ENCODE data around the gene RRP1. TPM values are rescaled to one million over a fixed set of nuclear protein-coding genes. Genes with fewer than 3 reads are reported as not detected.

The RRP1 gene
- polyA plus RNA-seq, 1 of the 3 experiments (the other 2 are of a cell fraction): 22.7 TPM

- H3K4me3 ChIP-seq (ENCODE audit: low read depth in 2 of 2, low read length in 1 of 2): no peak overlapping the region
- TF ChIP-seq GABPA (IDR thresholded peaks at IDR 0.05; ENCODE audit: low read depth) (no peak), YY1 (IDR thresholded peaks at IDR 0.05; ENCODE audit: low read depth) (no peak), USF2 (IDR thresholded peaks at IDR 0.05; ENCODE audit: borderline replicate concordance, low read depth, low read length) (no peak), SMC3 (IDR thresholded peaks at IDR 0.05; ENCODE audit: low read depth, low read length) (no peak), IRF3 (IDR thresholded peaks at IDR 0.05; ENCODE audit: low read depth, low read length) (no peak), CHD2 (IDR thresholded peaks at IDR 0.05; ENCODE audit: low read length, partially characterized antibody) (no peak), ELF1 (IDR thresholded peaks at IDR 0.05) (no peak), POLR2AphosphoS5 (IDR thresholded peaks at IDR 0.05; ENCODE audit: low read depth, low read length) (no peak), RAD21 (IDR thresholded peaks at IDR 0.05; ENCODE audit: low read length) (no peak), RXRA (IDR thresholded peaks at IDR 0.05; ENCODE audit: borderline replicate concordance, low read depth) (no peak), MXI1 (IDR thresholded peaks at IDR 0.05; ENCODE audit: low read depth, low read length) (no peak), GATA2 (CRISPR knock-in tag; IDR thresholded peaks at IDR 0.05) (no peak), USF1 (IDR thresholded peaks at IDR 0.05; ENCODE audit: borderline replicate concordance, low read depth) (no peak)
- no peaks in the 10 kb centered on the region for H3K36me3 ChIP-seq (replicated peaks in 1 of 2; ENCODE audit: control insufficient read depth in 1 of 2, insufficient read depth in 2 of 2, low read length in 1 of 2)
- H3K79me2 ChIP-seq (ENCODE audit: insufficient read depth): no peaks in the 10 kb centered on the region
- 81% methylated on average over 20 of the region's 30 CpGs for WGBS (ENCODE audit: low lambda C conversion rate)
- H3K27ac ChIP-seq (ENCODE audit: low read depth in 2 of 2, low read length in 1 of 2): no peak overlapping the region
- DNase-seq: peak; percentile 8
- H3K9me3 ChIP-seq: no peaks in the 10 kb centered on the region
- no peak overlapping the region for H3K9ac ChIP-seq
- ChIA-PET CTCF (interaction anchor here (0.6 to 1.3 kb wide), 3 partner anchors 23 to 1097 kb away, joined by 3 to 6 read pairs (median 3); no protein-coding TSS in a partner anchor), POLR2A (no interaction called here)
- H3K9me2 ChIP-seq: no peaks in the 10 kb centered on the region
- no peaks in the 10 kb centered on the region for H4K20me1 ChIP-seq (ENCODE audit: insufficient read depth)
- H3K4me2 ChIP-seq: no peak overlapping the region
- H3F3A ChIP-seq (replicated peaks; ENCODE audit: insufficient read depth): no peaks in the 10 kb centered on the region
- H2AFZ ChIP-seq (ENCODE audit: low read depth): no peak overlapping the region
- no peaks in the 10 kb centered on the region; a peak in 1 of 4 replicates for H3K4me1 ChIP-seq (ENCODE audit: control insufficient read depth in 1 of 2, insufficient read depth in 2 of 2, low read depth in 1 of 2, low read length in 1 of 2)
- peaks cover 11% of the 10 kb centered on the region; the same call in 1 of the 2 replicates for H3K27me3 ChIP-seq (ENCODE audit: insufficient read depth)
These were observed 44.9 kb downstream of the RRP1 start for GRCh38 chr21:43834146-43834905.

- no peaks in the 10 kb centered on the region for H3K9me3 ChIP-seq
- CTCF ChIA-PET: interaction anchor here (1.2 kb wide), 1 partner anchor 25 kb away, joined by 3 read pairs; no protein-coding TSS in a partner anchor
These were observed 45.7 kb downstream of the RRP1 start for GRCh38 chr21:43835050-43835449.

More at GRCh38 chr21:43835050-43835449, 45.7 kb downstream of the RRP1 start:
- Histone ChIP-seq H3K36me3 (replicated peaks in 1 of 2; ENCODE audit: control insufficient read depth in 1 of 2, insufficient read depth in 2 of 2, low read length in 1 of 2) (no peaks in the 10 kb centered on the region), H3K4me2 (no peak overlapping the region), H3K79me2 (ENCODE audit: insufficient read depth) (no peaks in the 10 kb centered on the region), H3K9ac (no peak overlapping the region), H3F3A (replicated peaks; ENCODE audit: insufficient read depth) (no peaks in the 10 kb centered on the region), H3K9me2 (no peaks in the 10 kb centered on the region), H4K20me1 (ENCODE audit: insufficient read depth) (no peaks in the 10 kb centered on the region), H2AFZ (ENCODE audit: low read depth) (no peak overlapping the region), H3K4me3 (ENCODE audit: low read depth in 2 of 2, low read length in 1 of 2) (no peak overlapping the region), H3K27ac (ENCODE audit: low read depth in 2 of 2, low read length in 1 of 2) (no peak overlapping the region), H3K4me1 (ENCODE audit: control insufficient read depth in 1 of 2, insufficient read depth in 2 of 2, low read depth in 1 of 2, low read length in 1 of 2) (no peaks in the 10 kb centered on the region), H3K27me3 (ENCODE audit: insufficient read depth) (peaks cover 11% of the 10 kb centered on the region; the same call in 1 of the 2 replicates)
- TF ChIP-seq SMC3 (IDR thresholded peaks at IDR 0.05; ENCODE audit: low read depth, low read length) (no peak), GABPA (IDR thresholded peaks at IDR 0.05; ENCODE audit: low read depth) (no peak), RCOR1 (IDR thresholded peaks at IDR 0.05; ENCODE audit: low read length) (no peak), RAD21 (IDR thresholded peaks at IDR 0.05; ENCODE audit: low read length) (no peak), MXI1 (IDR thresholded peaks at IDR 0.05; ENCODE audit: low read depth, low read length) (no peak), REST (IDR thresholded peaks at IDR 0.05; ENCODE audit: low read depth, low read length) (no peak), MAX (IDR thresholded peaks at IDR 0.05; ENCODE audit: low read depth) (no peak), NRF1 (IDR thresholded peaks at IDR 0.05; ENCODE audit: low read depth, low read length) (no peak)
- POLR2A ChIA-PET: no interaction called here
- WGBS (ENCODE audit: low lambda C conversion rate): 66% methylated on average over 7 of the region's 15 CpGs
- peak; percentile 8 for DNase-seq
